ENCODE data around the gene CYTH4.

CYTH4 gene

GRCh38 chr22:37292641-37293040 lies 10.3 kb downstream of the CYTH4 start:
- no peak for DNase-seq

- DNase-seq, result no peak
Observed at GRCh38 chr22:37293172-37293571, 10.9 kb downstream of the CYTH4 start.

- DNase-seq, result no peak
Observed at GRCh38 chr22:37294747-37295146, 12.4 kb downstream of the CYTH4 start.

GRCh38 chr22:37295213-37295886 lies 13.0 kb downstream of the CYTH4 start:
- DNase-seq, result no peak

GRCh38 chr22:37295946-37296345 lies 13.6 kb downstream of the CYTH4 start:
- DNase-seq, result no peak

GRCh38 chr22:37298748-37299495 lies 16.6 kb downstream of the CYTH4 start:
- no peak for DNase-seq

GRCh38 chr22:37299969-37300509 lies 17.7 kb downstream of the CYTH4 start:
- no peak for DNase-seq

GRCh38 chr22:37300551-37301017 lies 18.3 kb downstream of the CYTH4 start:
- peak; percentile 67 for DNase-seq

GRCh38 chr22:37301144-37301830 lies 19.0 kb downstream of the CYTH4 start:
- no peak for DNase-seq

GRCh38 chr22:37302674-37303555 lies 20.6 kb downstream of the CYTH4 start:
- DNase-seq, result no peak

GRCh38 chr22:37303821-37304274 lies 21.5 kb downstream of the CYTH4 start:
- DNase-seq, result peak; percentile 85

- no peak for DNase-seq
Observed at GRCh38 chr22:37304595-37305343, 22.5 kb downstream of the CYTH4 start.

GRCh38 chr22:37305887-37306286 lies 23.6 kb downstream of the CYTH4 start:
- DNase-seq, result no peak

- no peak for DNase-seq
Observed at GRCh38 chr22:37306494-37306829, 24.2 kb downstream of the CYTH4 start.

GRCh38 chr22:37308385-37309200 lies 26.3 kb downstream of the CYTH4 start:
- DNase-seq, result no peak

GRCh38 chr22:37309211-37310074 lies 27.1 kb downstream of the CYTH4 start:
- DNase-seq, result peak; percentile 60

GRCh38 chr22:37310075-37310606 lies 27.8 kb downstream of the CYTH4 start:
- DNase-seq, result no peak

GRCh38 chr22:37310815-37311595 lies 28.7 kb downstream of the CYTH4 start:
- DNase-seq, result no peak
